Measurements from ENCODE around the gene GTF2H2. TPM values are rescaled to one million over a fixed set of nuclear protein-coding genes. Genes with fewer than 3 reads are reported as not detected.
"Not testable (repeated sequence)": the region's sequence is repeated elsewhere in the genome, so short reads cannot be mapped to it uniquely, and the experiment has no call there.

The GTF2H2 gene
- polyA plus RNA-seq, 1 donor from 2014 or later: 32.5 TPM

- H3K79me2 ChIP-seq (replicated peaks; ENCODE audit: insufficient read depth, low read length): no peaks in the 10 kb centered on the region
- H3K27ac ChIP-seq (ENCODE audit: low read length): no peak overlapping the region
- H3K36me3 ChIP-seq (ENCODE audit: insufficient read depth, low read length): no peaks in the 10 kb centered on the region
- no peaks in the 10 kb centered on the region for H3K27me3 ChIP-seq (ENCODE audit: insufficient read depth, low read depth, low read length)
- TF ChIP-seq MXI1 (conservative IDR thresholded peaks at IDR 0.05; ENCODE audit: poor library complexity, severe bottlenecking) (no peak), EZH2 (IDR thresholded peaks at IDR 0.05; ENCODE audit: borderline replicate concordance, insufficient read depth, low read length, poor library complexity, severe bottlenecking) (no peak), POLR2AphosphoS5 (IDR thresholded peaks at IDR 0.05) (no peak), EP300 (conservative IDR thresholded peaks at IDR 0.05; ENCODE audit: poor library complexity, severe bottlenecking) (no peak), TAF1 (IDR thresholded peaks at IDR 0.05; ENCODE audit: low read depth) (no peak)
- no peak overlapping the region for H3K4me2 ChIP-seq (ENCODE audit: low read length)
- no peak overlapping the region for H2AFZ ChIP-seq (ENCODE audit: low read depth, low read length)
- H3K9me2 ChIP-seq (ENCODE audit: insufficient read depth, low read length): no peaks in the 10 kb centered on the region
- no peak overlapping the region for H3K9ac ChIP-seq (ENCODE audit: low read length)
- no peaks in the 10 kb centered on the region for H3K9me3 ChIP-seq (ENCODE audit: low read length)
- H4K20me1 ChIP-seq (ENCODE audit: insufficient read depth): no peaks in the 10 kb centered on the region
- no peak overlapping the region for H3K4me3 ChIP-seq (ENCODE audit: low read length)
- no peaks in the 10 kb centered on the region for H3F3A ChIP-seq (ENCODE audit: insufficient read depth, low read length, poor library complexity, severe bottlenecking)
Observed at GRCh38 chr5:71013575-71013974, 53.9 kb downstream of the GTF2H2 start.

- H3K79me2 ChIP-seq (replicated peaks; ENCODE audit: insufficient read depth, low read length): no peaks in the 10 kb centered on the region
- no peak overlapping the region for H3K9ac ChIP-seq (ENCODE audit: low read length)
- H3K4me2 ChIP-seq (ENCODE audit: low read length): no peak overlapping the region
- H4K20me1 ChIP-seq (ENCODE audit: insufficient read depth): no peaks in the 10 kb centered on the region
- H3K27me3 ChIP-seq (ENCODE audit: insufficient read depth, low read depth, low read length): no peaks in the 10 kb centered on the region
- H3K4me3 ChIP-seq (ENCODE audit: low read length): no peak overlapping the region
- H3F3A ChIP-seq (ENCODE audit: insufficient read depth, low read length, poor library complexity, severe bottlenecking): no peaks in the 10 kb centered on the region
- no peak overlapping the region for H3K27ac ChIP-seq (ENCODE audit: low read length)
- no peaks in the 10 kb centered on the region for H3K36me3 ChIP-seq (ENCODE audit: insufficient read depth, low read length)
- no peak overlapping the region for H2AFZ ChIP-seq (ENCODE audit: low read depth, low read length)
- TF ChIP-seq EP300 (conservative IDR thresholded peaks at IDR 0.05; ENCODE audit: poor library complexity, severe bottlenecking): no peak
- no peak for TF ChIP-seq POLR2AphosphoS5 (IDR thresholded peaks at IDR 0.05)
- TF ChIP-seq RAD21 (conservative IDR thresholded peaks at IDR 0.05): no peak
- TF ChIP-seq, protein P1, sequence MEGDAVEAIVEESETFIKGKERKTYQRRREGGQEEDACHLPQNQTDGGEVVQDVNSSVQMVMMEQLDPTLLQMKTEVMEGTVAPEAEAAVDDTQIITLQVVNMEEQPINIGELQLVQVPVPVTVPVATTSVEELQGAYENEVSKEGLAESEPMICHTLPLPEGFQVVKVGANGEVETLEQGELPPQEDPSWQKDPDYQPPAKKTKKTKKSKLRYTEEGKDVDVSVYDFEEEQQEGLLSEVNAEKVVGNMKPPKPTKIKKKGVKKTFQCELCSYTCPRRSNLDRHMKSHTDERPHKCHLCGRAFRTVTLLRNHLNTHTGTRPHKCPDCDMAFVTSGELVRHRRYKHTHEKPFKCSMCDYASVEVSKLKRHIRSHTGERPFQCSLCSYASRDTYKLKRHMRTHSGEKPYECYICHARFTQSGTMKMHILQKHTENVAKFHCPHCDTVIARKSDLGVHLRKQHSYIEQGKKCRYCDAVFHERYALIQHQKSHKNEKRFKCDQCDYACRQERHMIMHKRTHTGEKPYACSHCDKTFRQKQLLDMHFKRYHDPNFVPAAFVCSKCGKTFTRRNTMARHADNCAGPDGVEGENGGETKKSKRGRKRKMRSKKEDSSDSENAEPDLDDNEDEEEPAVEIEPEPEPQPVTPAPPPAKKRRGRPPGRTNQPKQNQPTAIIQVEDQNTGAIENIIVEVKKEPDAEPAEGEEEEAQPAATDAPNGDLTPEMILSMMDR (IDR thresholded peaks at IDR 0.05; ENCODE audit: poor library complexity, severe bottlenecking): no peak
- no peak for TF ChIP-seq EZH2 (IDR thresholded peaks at IDR 0.05; ENCODE audit: borderline replicate concordance, insufficient read depth, low read length, poor library complexity, severe bottlenecking)
- no peak for TF ChIP-seq REST (IDR thresholded peaks at IDR 0.05; ENCODE audit: borderline replicate concordance)
- no peak for TF ChIP-seq MXI1 (conservative IDR thresholded peaks at IDR 0.05; ENCODE audit: poor library complexity, severe bottlenecking)
- no peak for TF ChIP-seq SMC3 (conservative IDR thresholded peaks at IDR 0.05; ENCODE audit: poor library complexity)
- TF ChIP-seq TAF1 (IDR thresholded peaks at IDR 0.05; ENCODE audit: low read depth): no peak
- no peaks in the 10 kb centered on the region for H3K9me2 ChIP-seq (ENCODE audit: insufficient read depth, low read length)
- H3K9me3 ChIP-seq (ENCODE audit: low read length): no peaks in the 10 kb centered on the region
Observed at GRCh38 chr5:71011194-71011792, 56.2 kb downstream of the GTF2H2 start.

GRCh38 chr5:71006983-71007382 lies 60.5 kb downstream of the GTF2H2 start:
- H3F3A ChIP-seq (ENCODE audit: insufficient read depth, low read length, poor library complexity, severe bottlenecking); H3K4me3 ChIP-seq (ENCODE audit: low read length); H3K79me2 ChIP-seq (replicated peaks; ENCODE audit: insufficient read depth, low read length); H3K9ac ChIP-seq (ENCODE audit: low read length); H3K9me3 ChIP-seq (ENCODE audit: low read length); H2AFZ ChIP-seq (ENCODE audit: low read depth, low read length); H3K4me2 ChIP-seq (ENCODE audit: low read length); H3K36me3 ChIP-seq (ENCODE audit: insufficient read depth, low read length); H3K27ac ChIP-seq (ENCODE audit: low read length); H4K20me1 ChIP-seq (ENCODE audit: insufficient read depth); H3K9me2 ChIP-seq (ENCODE audit: insufficient read depth, low read length); H3K27me3 ChIP-seq (ENCODE audit: insufficient read depth, low read depth, low read length): not testable (repeated sequence)
